Esophagus muscularis mucosa (tissue), 4 donors: ENCODE data around the gene ATRN.

Experiments
- EP300 ChIP-seq: sonication (generic); formaldehyde crosslinking; IDR thresholded peaks from one replicate; pipeline ENCODE4 v1.6.1; 2017; ENCODE audit warnings: antibody characterized with exemption
- POLR2A ChIP-seq: fragments of 450-650 bp; IDR thresholded peaks from one replicate; pipeline ENCODE4 v1.6.1; 2017; ENCODE audit warnings: antibody characterized with exemption, moderate library complexity, mild to moderate bottlenecking, low read depth
- POLR2AphosphoS5 ChIP-seq, 2 donors: sonication (generic); formaldehyde crosslinking; IDR thresholded peaks; one replicate each; pipeline ENCODE4 v1.6.1; 2017; ENCODE audit warnings: antibody characterized with exemption in 2 of 2
- TF ChIP-seq, protein P1 (sequence below), 3 experiments: fragments of 200-600 bp in 2 of 3; fragments of 450-650 bp in 1 of 3; sonication (generic) in 2 of 3; IDR thresholded peaks; one replicate each; pipeline ENCODE4 v1.5.1; 2017 to 2019; ENCODE audit warnings: antibody characterized with exemption in 3 of 3, mild to moderate bottlenecking in 2 of 3, moderate library complexity in 1 of 3

DNA sequence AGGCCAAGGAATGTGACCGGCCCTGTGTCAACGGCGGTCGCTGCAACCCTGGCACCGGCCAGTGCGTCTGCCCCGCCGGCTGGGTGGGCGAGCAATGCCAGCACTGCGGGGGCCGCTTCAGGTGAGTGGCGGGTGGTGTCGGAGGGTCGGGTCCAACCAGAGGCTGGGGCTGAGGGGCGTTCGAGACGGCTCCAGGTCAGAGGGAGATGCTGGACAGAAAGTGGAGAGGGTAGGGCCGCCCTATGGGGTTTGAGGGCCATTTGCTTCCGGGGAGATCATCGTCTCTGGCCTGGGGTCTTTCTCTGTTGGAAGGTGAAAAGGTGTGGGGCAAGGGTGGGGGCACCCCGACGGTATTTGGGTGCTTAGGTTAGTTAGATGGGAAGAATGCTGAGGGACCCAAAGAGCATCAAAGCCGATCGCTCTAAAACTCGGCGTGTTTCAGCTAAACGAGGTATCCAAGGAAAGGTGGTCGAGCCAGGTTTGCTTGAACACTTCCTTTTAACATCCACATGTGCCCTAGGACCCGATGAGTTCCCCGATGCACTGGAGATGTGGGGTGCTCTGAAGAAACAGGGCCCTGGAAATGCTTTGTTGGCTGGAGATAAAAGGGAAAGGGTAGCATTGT lies 691 bp downstream of the ATRN start:
- TF ChIP-seq, protein P1, sequence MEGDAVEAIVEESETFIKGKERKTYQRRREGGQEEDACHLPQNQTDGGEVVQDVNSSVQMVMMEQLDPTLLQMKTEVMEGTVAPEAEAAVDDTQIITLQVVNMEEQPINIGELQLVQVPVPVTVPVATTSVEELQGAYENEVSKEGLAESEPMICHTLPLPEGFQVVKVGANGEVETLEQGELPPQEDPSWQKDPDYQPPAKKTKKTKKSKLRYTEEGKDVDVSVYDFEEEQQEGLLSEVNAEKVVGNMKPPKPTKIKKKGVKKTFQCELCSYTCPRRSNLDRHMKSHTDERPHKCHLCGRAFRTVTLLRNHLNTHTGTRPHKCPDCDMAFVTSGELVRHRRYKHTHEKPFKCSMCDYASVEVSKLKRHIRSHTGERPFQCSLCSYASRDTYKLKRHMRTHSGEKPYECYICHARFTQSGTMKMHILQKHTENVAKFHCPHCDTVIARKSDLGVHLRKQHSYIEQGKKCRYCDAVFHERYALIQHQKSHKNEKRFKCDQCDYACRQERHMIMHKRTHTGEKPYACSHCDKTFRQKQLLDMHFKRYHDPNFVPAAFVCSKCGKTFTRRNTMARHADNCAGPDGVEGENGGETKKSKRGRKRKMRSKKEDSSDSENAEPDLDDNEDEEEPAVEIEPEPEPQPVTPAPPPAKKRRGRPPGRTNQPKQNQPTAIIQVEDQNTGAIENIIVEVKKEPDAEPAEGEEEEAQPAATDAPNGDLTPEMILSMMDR (IDR thresholded peaks at IDR 0.05): no peak
- no peak for TF ChIP-seq POLR2A
- TF ChIP-seq EP300: no peak
- no peak for TF ChIP-seq POLR2AphosphoS5 (IDR thresholded peaks at IDR 0.05)
